Measurements from ENCODE around the gene USP37. TPM values are rescaled to one million over a fixed set of nuclear protein-coding genes. Genes with fewer than 3 reads are reported as not detected.

Gene USP37
- total RNA-seq, 1 experiment from 2014 or later, result 31.0 TPM

- no TSS peak for BruUV-seq (replicated peaks)
- intact Hi-C loops (cut with micrococcal nuclease; ENCODE audit: unreplicated experiment), result no loop called here
- ChIA-PET POLR2A (ENCODE audit: low non-redundant PET) (no interaction called here), CTCF (no interaction called here)
- DNase-seq (ENCODE audit: low spot score), result no peak
- Histone ChIP-seq H3K36me3 (ENCODE audit: insufficient read depth, low read length, poor library complexity, severe bottlenecking) (peaks cover 28% of the 10 kb centered on the region), H3K4me3 (ENCODE audit: low read depth, low read length, poor library complexity, severe bottlenecking) (no peak overlapping the region), H3K27me3 (replicated peaks; ENCODE audit: insufficient read depth, low read depth, low read length, poor library complexity) (no peaks in the 10 kb centered on the region), H3K4me1 (ENCODE audit: insufficient read depth, low read length, poor library complexity, severe bottlenecking) (peaks cover 16% of the 10 kb centered on the region), H3K9me3 (ENCODE audit: low read depth, low read length, poor library complexity, severe bottlenecking) (no peaks in the 10 kb centered on the region), H3K27ac (ENCODE audit: low read depth, low read length, poor library complexity, severe bottlenecking) (no peak overlapping the region)
- TF ChIP-seq CTCF (conservative IDR thresholded peaks at IDR 0.05; ENCODE audit: low read depth, low read length) (no peak), EZH2 (IDR thresholded peaks at IDR 0.05; ENCODE audit: borderline replicate concordance, low read depth, low read length, poor library complexity, severe bottlenecking) (no peak)
These were observed 67.6 kb downstream of the USP37 start for GRCh38 chr2:218500501-218501060.

GRCh38 chr2:218485986-218486667, 82.0 kb downstream of the USP37 start:
- CTCF ChIA-PET, result no interaction called here
- no TSS peak for BruUV-seq (replicated peaks)

GRCh38 chr2:218482651-218483050, 85.5 kb downstream of the USP37 start:
- ChIA-PET CTCF (no interaction called here), POLR2A (ENCODE audit: low non-redundant PET) (no interaction called here)
- H3K4me1 ChIP-seq (ENCODE audit: insufficient read depth, low read length, poor library complexity, severe bottlenecking), result no peaks in the 10 kb centered on the region
- no peak overlapping the region for H3K4me3 ChIP-seq (ENCODE audit: low read depth, low read length, poor library complexity, severe bottlenecking)
- no peak overlapping the region for H3K27ac ChIP-seq (ENCODE audit: low read depth, low read length, poor library complexity, severe bottlenecking)
- no TSS peak for BruUV-seq (replicated peaks)
- DNase-seq (ENCODE audit: low spot score), result no peak
- intact Hi-C loops (cut with micrococcal nuclease; ENCODE audit: unreplicated experiment), result no loop called here
- no peaks in the 10 kb centered on the region for H3K27me3 ChIP-seq (replicated peaks; ENCODE audit: insufficient read depth, low read depth, low read length, poor library complexity)
- peaks cover 48% of the 10 kb centered on the region for H3K36me3 ChIP-seq (ENCODE audit: insufficient read depth, low read length, poor library complexity, severe bottlenecking)
- TF ChIP-seq EZH2 (IDR thresholded peaks at IDR 0.05; ENCODE audit: borderline replicate concordance, low read depth, low read length, poor library complexity, severe bottlenecking) (no peak), CTCF (conservative IDR thresholded peaks at IDR 0.05; ENCODE audit: low read depth, low read length) (no peak)
- H3K9me3 ChIP-seq (ENCODE audit: low read depth, low read length, poor library complexity, severe bottlenecking), result no peaks in the 10 kb centered on the region

More at GRCh38 chr2:218485986-218486667, 82.0 kb downstream of the USP37 start:
- intact Hi-C loops (cut with micrococcal nuclease; ENCODE audit: unreplicated experiment), result no loop called here
- Histone ChIP-seq H3K27me3 (replicated peaks; ENCODE audit: insufficient read depth, low read depth, low read length, poor library complexity) (no peaks in the 10 kb centered on the region), H3K4me3 (ENCODE audit: low read depth, low read length, poor library complexity, severe bottlenecking) (no peak overlapping the region), H3K27ac (ENCODE audit: low read depth, low read length, poor library complexity, severe bottlenecking) (no peak overlapping the region), H3K9me3 (ENCODE audit: low read depth, low read length, poor library complexity, severe bottlenecking) (no peaks in the 10 kb centered on the region), H3K36me3 (ENCODE audit: insufficient read depth, low read length, poor library complexity, severe bottlenecking) (peaks cover 49% of the 10 kb centered on the region), H3K4me1 (ENCODE audit: insufficient read depth, low read length, poor library complexity, severe bottlenecking) (no peaks in the 10 kb centered on the region)
- POLR2A ChIA-PET (ENCODE audit: low non-redundant PET), result no interaction called here
- DNase-seq (ENCODE audit: low spot score), result no peak
- TF ChIP-seq EZH2 (IDR thresholded peaks at IDR 0.05; ENCODE audit: borderline replicate concordance, low read depth, low read length, poor library complexity, severe bottlenecking), result no peak
- TF ChIP-seq CTCF (conservative IDR thresholded peaks at IDR 0.05; ENCODE audit: low read depth, low read length), result no peak

Measured in A673 (cell line).